GM23248 (cell line): ENCODE measurements around the gene QSOX2.

Experiments used
- EZH2 ChIP-seq: fragments of 200-600 bp; sonication (generic); IDR thresholded peaks from 2 replicates; pipeline ENCODE4 v1.6.1; 2018; ENCODE audit warnings: antibody characterized with exemption, mild to moderate bottlenecking; ENCODE audit not compliant: insufficient read depth, poor library complexity, severe bottlenecking
- EZH2phosphoT487 ChIP-seq: fragments of 200-600 bp; sonication (generic); IDR thresholded peaks from 2 replicates; pipeline ENCODE4 v1.6.1; 2018; ENCODE audit warnings: antibody characterized with exemption, moderate library complexity, mild to moderate bottlenecking, low read depth; ENCODE audit not compliant: insufficient read depth

DNA sequence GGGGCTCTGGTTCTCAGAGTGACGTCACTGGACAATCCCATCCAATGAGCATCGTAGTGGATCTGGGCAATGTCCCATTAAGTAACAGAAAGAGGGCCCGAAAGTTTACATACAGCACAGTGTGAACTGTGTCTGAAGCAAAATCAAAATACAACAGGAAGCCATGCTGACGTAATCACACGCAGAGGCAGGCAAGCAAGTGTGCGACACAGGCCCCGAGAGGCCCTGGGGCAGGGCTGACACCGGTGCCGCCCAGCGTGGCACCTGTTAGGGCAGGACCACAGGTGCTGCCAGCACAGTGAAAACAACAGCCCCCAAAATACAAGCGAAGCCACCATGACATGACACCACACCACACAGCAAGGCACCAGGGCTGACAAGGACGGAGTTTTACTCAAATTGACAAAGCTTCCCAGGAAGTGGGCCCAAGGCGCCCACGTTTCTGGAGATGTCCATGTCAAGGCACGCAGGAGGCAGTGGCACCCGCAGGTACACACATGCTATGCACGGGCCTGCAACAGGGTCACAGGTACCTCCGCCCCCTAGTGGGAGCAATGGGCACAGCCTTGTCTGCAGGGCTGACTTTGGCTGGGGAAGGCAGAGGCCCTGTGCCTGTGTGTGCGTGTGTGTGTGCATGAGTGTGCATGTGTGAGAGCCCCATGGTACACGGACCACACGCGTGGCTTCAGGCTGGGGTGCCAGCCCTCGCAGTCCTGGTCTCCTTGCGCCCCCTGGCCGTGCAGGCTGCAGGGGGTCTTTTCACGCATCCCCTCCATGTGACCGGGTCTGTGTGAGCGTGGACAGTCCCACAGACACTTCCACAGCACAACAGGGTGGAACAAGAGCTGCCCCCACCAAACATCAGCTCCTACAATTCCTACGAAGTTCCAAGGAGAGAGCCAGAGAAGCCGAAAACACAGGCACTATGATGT is 19.6 kb downstream of the QSOX2 start:
- TF ChIP-seq EZH2 (no peak), EZH2phosphoT487 (no peak)
